ENCODE measurements around the gene ART4. TPM values are rescaled to one million over a fixed set of nuclear protein-coding genes. Genes with fewer than 3 reads are reported as not detected.

The ART4 gene
- total RNA-seq, 1 experiment from 2014 or later: not detected

DNA sequence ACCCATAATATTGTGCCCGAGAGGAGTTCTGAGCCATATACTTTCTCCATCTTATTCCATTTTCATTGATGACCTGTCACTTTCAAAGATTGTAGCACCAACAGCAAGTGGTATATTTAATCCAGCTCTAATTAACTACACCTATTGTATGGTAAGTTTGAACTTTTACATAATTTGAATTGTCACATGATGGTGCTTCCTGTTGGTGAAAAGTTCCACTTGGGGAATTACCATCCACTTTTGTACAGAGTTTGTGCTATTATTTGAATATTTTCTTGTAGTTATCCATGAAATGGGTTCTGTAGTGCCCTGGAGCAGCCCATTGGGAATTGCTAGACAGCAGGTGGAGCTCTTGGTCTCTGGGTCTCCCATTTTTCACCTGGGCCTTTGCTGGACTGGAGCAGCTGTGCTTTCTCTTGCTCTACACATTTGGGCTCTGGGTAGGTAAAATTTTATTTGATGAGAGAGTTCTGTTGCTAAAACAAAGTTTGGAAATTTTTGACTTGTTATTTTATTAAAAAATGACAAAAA lies 32.3 kb downstream of the ART4 start:
- ATAC-seq: peak; percentile 76; the same call in 1 of the 2 replicates
- no peak overlapping the region for H3K4me3 ChIP-seq (ENCODE audit: low read depth in 2 of 2, low read length in 2 of 2)
- no peaks in the 10 kb centered on the region for H3K4me1 ChIP-seq (ENCODE audit: control insufficient read depth, insufficient read depth, low read length)
- intact Hi-C loops (cut with micrococcal nuclease; ENCODE audit: unreplicated experiment) (loop anchor here (2.0 kb wide), 1 partner anchor 184 kb away; no protein-coding TSS in a partner anchor), in situ Hi-C loops (cut with HindIII; ENCODE audit: low pct_unique_long_range_greater_than_20kb, low sequenced_read_pairs) (no loop called here)
- no peak overlapping the region for H3K27ac ChIP-seq (ENCODE audit: low read length)
- H3K27me3 ChIP-seq (ENCODE audit: control insufficient read depth, insufficient read depth, low read length): no peaks in the 10 kb centered on the region
- ChIA-PET POLR2A (no interaction called here), CTCF (interaction anchor here (1.5 kb wide), 1 partner anchor 185 kb away, joined by 7 read pairs; no protein-coding TSS in a partner anchor)
- no peak for TF ChIP-seq SIN3A (IDR thresholded peaks at IDR 0.05; ENCODE audit: borderline replicate concordance, insufficient read depth, low read depth, low read length)
- TF ChIP-seq, protein P1, sequence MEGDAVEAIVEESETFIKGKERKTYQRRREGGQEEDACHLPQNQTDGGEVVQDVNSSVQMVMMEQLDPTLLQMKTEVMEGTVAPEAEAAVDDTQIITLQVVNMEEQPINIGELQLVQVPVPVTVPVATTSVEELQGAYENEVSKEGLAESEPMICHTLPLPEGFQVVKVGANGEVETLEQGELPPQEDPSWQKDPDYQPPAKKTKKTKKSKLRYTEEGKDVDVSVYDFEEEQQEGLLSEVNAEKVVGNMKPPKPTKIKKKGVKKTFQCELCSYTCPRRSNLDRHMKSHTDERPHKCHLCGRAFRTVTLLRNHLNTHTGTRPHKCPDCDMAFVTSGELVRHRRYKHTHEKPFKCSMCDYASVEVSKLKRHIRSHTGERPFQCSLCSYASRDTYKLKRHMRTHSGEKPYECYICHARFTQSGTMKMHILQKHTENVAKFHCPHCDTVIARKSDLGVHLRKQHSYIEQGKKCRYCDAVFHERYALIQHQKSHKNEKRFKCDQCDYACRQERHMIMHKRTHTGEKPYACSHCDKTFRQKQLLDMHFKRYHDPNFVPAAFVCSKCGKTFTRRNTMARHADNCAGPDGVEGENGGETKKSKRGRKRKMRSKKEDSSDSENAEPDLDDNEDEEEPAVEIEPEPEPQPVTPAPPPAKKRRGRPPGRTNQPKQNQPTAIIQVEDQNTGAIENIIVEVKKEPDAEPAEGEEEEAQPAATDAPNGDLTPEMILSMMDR (IDR thresholded peaks at IDR 0.05): peak; percentile 74
- DNase-seq (ENCODE audit: low read depth, low spot score): no peak
- no peaks in the 10 kb centered on the region for H3K36me3 ChIP-seq (ENCODE audit: control insufficient read depth, insufficient read depth, low read length)
- no TSS peak for BruUV-seq (replicated peaks)
- no peaks in the 10 kb centered on the region for H3K9me3 ChIP-seq (ENCODE audit: control insufficient read depth, insufficient read depth, low read depth, low read length)

DNA sequence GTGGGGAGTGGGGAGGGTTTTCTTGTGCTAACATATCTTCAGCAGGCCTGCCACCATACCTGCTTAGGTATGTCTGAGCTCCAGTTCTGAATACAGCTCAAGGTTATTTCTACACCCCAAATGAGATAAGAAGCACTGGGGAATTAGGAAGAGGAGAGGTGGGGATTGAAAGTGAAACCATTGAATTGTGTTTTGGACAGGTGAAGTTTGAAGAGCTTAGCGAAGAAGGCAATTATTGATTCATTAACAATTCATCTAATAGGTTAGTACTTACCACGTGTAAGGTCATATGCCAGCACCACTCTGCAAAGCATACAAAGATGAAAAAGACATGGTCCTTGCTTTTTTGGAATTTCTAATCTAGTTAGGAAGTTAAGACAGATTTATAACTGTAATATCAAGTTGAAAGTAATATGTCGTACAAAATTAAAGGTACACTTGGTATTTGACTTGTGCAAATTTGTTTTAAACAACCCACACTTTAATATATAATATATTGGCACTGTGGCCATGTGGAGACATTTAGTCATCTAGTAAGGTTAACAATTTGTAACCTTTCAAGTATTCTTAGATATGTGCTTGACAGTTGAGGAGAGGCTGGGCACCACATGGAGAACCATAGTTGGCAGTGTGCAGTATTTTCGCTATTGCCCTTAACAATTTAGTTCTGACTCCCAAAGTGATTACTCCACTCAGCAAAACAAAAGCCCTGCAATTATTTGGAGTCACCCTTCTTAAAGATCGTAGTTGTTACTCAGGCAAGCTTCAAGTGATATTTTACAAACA lies 33.0 kb downstream of the ART4 start:
- POLR2A ChIA-PET: no interaction called here
- Histone ChIP-seq H3K36me3 (ENCODE audit: control insufficient read depth, insufficient read depth, low read length) (no peaks in the 10 kb centered on the region), H3K9me3 (ENCODE audit: control insufficient read depth, insufficient read depth, low read depth, low read length) (no peaks in the 10 kb centered on the region), H3K27ac (ENCODE audit: low read length) (no peak overlapping the region), H3K4me3 (ENCODE audit: low read depth in 2 of 2, low read length in 2 of 2) (no peak overlapping the region), H3K4me1 (ENCODE audit: control insufficient read depth, insufficient read depth, low read length) (no peaks in the 10 kb centered on the region), H3K27me3 (ENCODE audit: control insufficient read depth, insufficient read depth, low read length) (no peaks in the 10 kb centered on the region)
- TF ChIP-seq SIN3A (IDR thresholded peaks at IDR 0.05; ENCODE audit: borderline replicate concordance, insufficient read depth, low read depth, low read length) (no peak), POLR2AphosphoS5 (IDR thresholded peaks at IDR 0.05; ENCODE audit: low read depth, low read length) (no peak), TCF7L2 (IDR thresholded peaks at IDR 0.05; ENCODE audit: low read depth, low read length) (no peak)
- TF ChIP-seq, protein P2, sequence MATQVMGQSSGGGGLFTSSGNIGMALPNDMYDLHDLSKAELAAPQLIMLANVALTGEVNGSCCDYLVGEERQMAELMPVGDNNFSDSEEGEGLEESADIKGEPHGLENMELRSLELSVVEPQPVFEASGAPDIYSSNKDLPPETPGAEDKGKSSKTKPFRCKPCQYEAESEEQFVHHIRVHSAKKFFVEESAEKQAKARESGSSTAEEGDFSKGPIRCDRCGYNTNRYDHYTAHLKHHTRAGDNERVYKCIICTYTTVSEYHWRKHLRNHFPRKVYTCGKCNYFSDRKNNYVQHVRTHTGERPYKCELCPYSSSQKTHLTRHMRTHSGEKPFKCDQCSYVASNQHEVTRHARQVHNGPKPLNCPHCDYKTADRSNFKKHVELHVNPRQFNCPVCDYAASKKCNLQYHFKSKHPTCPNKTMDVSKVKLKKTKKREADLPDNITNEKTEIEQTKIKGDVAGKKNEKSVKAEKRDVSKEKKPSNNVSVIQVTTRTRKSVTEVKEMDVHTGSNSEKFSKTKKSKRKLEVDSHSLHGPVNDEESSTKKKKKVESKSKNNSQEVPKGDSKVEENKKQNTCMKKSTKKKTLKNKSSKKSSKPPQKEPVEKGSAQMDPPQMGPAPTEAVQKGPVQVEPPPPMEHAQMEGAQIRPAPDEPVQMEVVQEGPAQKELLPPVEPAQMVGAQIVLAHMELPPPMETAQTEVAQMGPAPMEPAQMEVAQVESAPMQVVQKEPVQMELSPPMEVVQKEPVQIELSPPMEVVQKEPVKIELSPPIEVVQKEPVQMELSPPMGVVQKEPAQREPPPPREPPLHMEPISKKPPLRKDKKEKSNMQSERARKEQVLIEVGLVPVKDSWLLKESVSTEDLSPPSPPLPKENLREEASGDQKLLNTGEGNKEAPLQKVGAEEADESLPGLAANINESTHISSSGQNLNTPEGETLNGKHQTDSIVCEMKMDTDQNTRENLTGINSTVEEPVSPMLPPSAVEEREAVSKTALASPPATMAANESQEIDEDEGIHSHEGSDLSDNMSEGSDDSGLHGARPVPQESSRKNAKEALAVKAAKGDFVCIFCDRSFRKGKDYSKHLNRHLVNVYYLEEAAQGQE (IDR thresholded peaks at IDR 0.05; ENCODE audit: insufficient read depth in 1 of 2, low read depth in 2 of 2, low read length in 1 of 2): no peak
- TF ChIP-seq, protein P1 (IDR thresholded peaks at IDR 0.05): no peak
- intact Hi-C loops (cut with micrococcal nuclease; ENCODE audit: unreplicated experiment) (loop anchor here (2.0 kb wide), 1 partner anchor 184 kb away; no protein-coding TSS in a partner anchor), in situ Hi-C loops (cut with HindIII; ENCODE audit: low pct_unique_long_range_greater_than_20kb, low sequenced_read_pairs) (no loop called here)
- BruUV-seq (replicated peaks): no TSS peak
- CTCF ChIA-PET: interaction anchor here (1.5 kb wide), 1 partner anchor 185 kb away, joined by 7 read pairs; no protein-coding TSS in a partner anchor
- DNase-seq (ENCODE audit: low read depth, low spot score) (no peak), ATAC-seq (no peak)

Data from Panc1 (cell line).